Measurements from ENCODE around the gene PCMT1. TPM values are rescaled to one million over a fixed set of nuclear protein-coding genes. Genes with fewer than 3 reads are reported as not detected.

Gene PCMT1
- total and polyA plus RNA-seq, 2 experiments from 2014 or later, result 137 to 189 TPM

GRCh38 chr6:149854532-149854931, 105.0 kb downstream of the PCMT1 start:
- H3K27ac ChIP-seq, result peak overlapping the region; percentile 60
- peaks cover 8% of the 10 kb centered on the region for H3K4me1 ChIP-seq (ENCODE audit: low read depth)
- H3K9me3 ChIP-seq (ENCODE audit: low read depth), result no peaks in the 10 kb centered on the region
- no peak for TF ChIP-seq CTCF (IDR thresholded peaks at IDR 0.05; ENCODE audit: low read depth, low read length)
- DNase-seq (ENCODE audit: low read depth in 1 of 2, low spot score in 1 of 2), result no peak
- no peaks in the 10 kb centered on the region for H3K27me3 ChIP-seq
- no peaks in the 10 kb centered on the region for H3K36me3 ChIP-seq
- H3K4me3 ChIP-seq, result no peak overlapping the region

GRCh38 chr6:149855040-149855654, 105.6 kb downstream of the PCMT1 start:
- no peak overlapping the region for H3K4me3 ChIP-seq
- peak; percentile 32 to 64 for DNase-seq (ENCODE audit: low read depth in 1 of 2, low spot score in 1 of 2)

GRCh38 chr6:149855741-149856140, 106.2 kb downstream of the PCMT1 start:
- H3K27ac ChIP-seq, result peak overlapping the region; percentile 60
- H3K36me3 ChIP-seq, result no peaks in the 10 kb centered on the region
- no peaks in the 10 kb centered on the region for H3K27me3 ChIP-seq
- H3K9me3 ChIP-seq (ENCODE audit: low read depth), result no peaks in the 10 kb centered on the region
- H3K4me1 ChIP-seq (ENCODE audit: low read depth), result peaks cover 8% of the 10 kb centered on the region
- no peak for TF ChIP-seq CTCF (IDR thresholded peaks at IDR 0.05; ENCODE audit: low read depth, low read length)
- no peak overlapping the region for H3K4me3 ChIP-seq
- no peak for DNase-seq (ENCODE audit: low read depth in 1 of 2, low spot score in 1 of 2)

More at GRCh38 chr6:149855040-149855654, 105.6 kb downstream of the PCMT1 start:
- no peak for TF ChIP-seq CTCF (IDR thresholded peaks at IDR 0.05; ENCODE audit: low read depth, low read length)
- no peaks in the 10 kb centered on the region for H3K36me3 ChIP-seq
- H3K9me3 ChIP-seq (ENCODE audit: low read depth), result no peaks in the 10 kb centered on the region
- no peaks in the 10 kb centered on the region for H3K27me3 ChIP-seq
- H3K4me1 ChIP-seq (ENCODE audit: low read depth), result peaks cover 8% of the 10 kb centered on the region
- H3K27ac ChIP-seq, result peak overlapping the region; percentile 60

- Histone ChIP-seq H3K27me3 (peaks cover 4% of the 10 kb centered on the region), H3K9me3 (ENCODE audit: low read depth) (no peaks in the 10 kb centered on the region), H3K27ac (no peak overlapping the region), H3K4me1 (ENCODE audit: low read depth) (peaks cover 8% of the 10 kb centered on the region), H3K36me3 (no peaks in the 10 kb centered on the region), H3K4me3 (no peak overlapping the region)
- DNase-seq (ENCODE audit: low read depth in 1 of 2, low spot score in 1 of 2), result no peak
- no peak for TF ChIP-seq CTCF (IDR thresholded peaks at IDR 0.05; ENCODE audit: low read depth, low read length)
These were observed 106.9 kb downstream of the PCMT1 start for GRCh38 chr6:149856256-149856994.

- H3K27me3 ChIP-seq, result peaks cover 13% of the 10 kb centered on the region
- DNase-seq (ENCODE audit: low read depth in 1 of 2, low spot score in 1 of 2), result no peak
- peaks cover 8% of the 10 kb centered on the region for H3K4me1 ChIP-seq (ENCODE audit: low read depth)
- H3K36me3 ChIP-seq, result no peaks in the 10 kb centered on the region
- no peak for TF ChIP-seq CTCF (IDR thresholded peaks at IDR 0.05; ENCODE audit: low read depth, low read length)
- no peak overlapping the region for H3K27ac ChIP-seq
- no peaks in the 10 kb centered on the region for H3K9me3 ChIP-seq (ENCODE audit: low read depth)
- H3K4me3 ChIP-seq, result no peak overlapping the region
These were observed 108.0 kb downstream of the PCMT1 start for GRCh38 chr6:149857541-149857940.
